ENCODE results near the gene DUS1L.
A peak's percentile ranks its signal among the peaks of the same experiment; 100 is the strongest.

DUS1L gene

DNA sequence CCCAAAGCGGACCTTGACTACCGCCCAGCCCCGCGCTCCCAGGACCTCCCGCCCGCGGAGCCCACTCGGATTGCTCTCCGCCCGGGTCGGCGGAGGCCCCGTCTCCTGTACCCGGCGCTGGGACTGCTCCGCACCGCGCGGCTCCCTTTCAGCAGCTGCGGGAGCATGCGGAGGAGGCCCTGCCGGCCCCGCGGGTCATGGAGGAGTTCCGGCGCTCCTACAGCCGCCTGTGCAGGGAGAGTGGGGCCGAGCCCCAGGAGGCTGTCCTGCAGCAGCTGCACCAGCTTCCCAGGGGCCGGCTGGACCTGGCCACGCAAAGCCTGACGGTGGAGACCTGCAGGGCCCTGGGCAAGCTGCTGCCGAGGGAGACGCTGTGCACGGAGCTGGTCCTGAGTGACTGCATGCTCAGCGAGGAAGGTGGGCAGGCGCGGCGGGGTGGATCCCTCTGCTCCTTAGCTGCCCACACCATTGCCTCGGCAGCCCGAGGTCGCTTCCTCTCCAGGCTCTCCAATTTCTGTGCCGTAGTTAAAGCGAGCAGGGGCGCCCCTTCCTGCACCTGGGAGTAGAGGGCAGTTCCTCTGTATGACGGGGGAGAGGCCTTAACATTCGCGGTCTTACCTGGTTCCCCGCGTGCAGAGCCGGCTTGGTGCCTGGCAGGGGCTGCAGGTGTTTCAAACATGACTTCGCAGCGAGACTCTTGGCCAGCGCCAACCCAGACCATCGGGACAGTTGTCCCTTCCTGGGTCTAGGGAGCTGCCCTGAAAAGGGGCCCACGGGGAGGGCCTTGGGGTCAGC lies 42.0 kb downstream of the DUS1L start:
- no peak for DNase-seq (ENCODE audit: low read depth in 2 of 2)

DNA sequence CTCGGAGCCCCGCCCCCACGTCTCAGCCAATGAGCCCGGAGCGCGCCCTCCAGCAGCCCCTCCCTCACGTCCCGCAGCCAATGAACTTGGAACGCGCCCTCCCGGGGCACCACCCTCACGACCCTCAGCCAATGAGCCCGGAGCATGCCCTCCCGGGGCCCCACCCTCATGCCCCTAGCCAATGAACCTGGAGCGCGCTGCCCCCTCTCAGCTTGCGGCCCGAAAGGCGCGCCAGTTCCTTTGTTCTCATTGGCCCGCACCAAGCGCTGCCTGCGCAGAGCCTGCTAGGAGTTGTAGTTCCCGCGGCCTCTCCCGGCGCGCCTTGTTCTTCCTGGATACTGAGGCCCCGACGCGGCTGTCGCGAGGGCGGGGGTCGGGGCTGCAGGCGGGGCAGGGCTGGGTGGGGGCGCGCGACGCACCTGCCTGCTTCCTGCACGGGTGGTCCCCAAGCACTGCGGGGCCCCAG lies 42.6 kb downstream of the DUS1L start, which contains the start of gene LRRC45:
TSS of gene LRRC45 (plus strand) at position 325 of the 466 bp plus-strand sequence. CDS start 339 bp downstream, outside the sequence.
- peak; percentile 99 for DNase-seq (ENCODE audit: low read depth in 2 of 2)

DNA sequence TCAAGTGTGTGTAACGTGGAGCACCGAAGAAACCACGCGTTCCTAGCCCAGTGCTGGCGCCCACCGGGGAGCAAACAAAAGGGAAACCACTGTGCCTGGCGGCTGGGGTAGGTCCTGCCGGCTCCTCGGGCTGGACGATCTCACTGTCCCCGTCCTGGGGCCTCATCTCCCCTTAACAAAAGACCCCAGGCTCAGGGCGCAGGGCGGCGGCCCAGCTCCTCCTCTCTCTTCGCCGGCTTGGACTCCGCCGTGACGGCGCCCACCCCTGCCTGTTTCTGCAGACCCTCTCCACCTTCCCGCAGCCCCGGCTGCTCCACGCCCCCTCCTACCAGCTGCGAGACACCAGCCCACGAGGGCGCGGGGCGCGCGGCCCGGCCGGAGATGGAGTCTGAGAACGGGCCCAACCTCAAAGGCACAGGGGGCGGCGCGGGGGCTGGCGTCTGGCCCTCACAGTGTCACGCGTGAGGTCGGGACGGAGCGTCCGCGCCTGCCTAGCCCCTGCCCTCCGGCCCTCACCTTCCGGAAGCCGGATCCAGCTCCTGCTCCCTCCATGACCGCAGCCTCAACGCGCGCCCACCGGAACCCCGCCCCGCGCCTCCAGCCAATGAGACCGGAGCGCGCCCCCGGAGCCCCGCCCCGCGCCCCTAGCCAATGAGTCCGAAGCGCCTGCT lies 43.2 kb downstream of the DUS1L start, which contains the start of gene CENPX:
TSS of gene CENPX (minus strand) at position 569 of the 671 bp plus-strand sequence. CDS start at position 552, 17 bp downstream.
- DNase-seq (ENCODE audit: low read depth in 2 of 2) = no peak

DNA sequence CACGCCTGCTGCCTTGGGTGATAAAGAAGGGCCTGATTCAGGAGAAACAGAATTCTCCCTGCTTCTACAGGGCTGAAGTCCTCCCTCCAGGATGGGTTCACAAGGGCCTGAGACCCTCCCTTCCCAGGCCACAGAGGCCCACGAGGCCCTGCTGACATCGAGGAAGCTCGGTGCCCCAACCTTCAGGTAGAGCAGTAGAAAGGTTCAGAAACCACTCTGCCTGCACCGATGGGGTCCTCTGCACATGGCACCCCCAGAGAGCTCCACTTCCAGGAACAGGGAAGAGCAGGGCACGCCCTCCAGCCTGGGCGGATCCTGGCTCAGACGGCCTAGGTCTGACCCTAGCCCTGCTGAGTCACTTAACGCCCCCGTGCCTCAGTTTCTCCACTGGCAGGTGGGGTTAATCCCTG lies 43.7 kb downstream of the DUS1L start:
- no peak for DNase-seq (ENCODE audit: low read depth in 2 of 2)

DNA sequence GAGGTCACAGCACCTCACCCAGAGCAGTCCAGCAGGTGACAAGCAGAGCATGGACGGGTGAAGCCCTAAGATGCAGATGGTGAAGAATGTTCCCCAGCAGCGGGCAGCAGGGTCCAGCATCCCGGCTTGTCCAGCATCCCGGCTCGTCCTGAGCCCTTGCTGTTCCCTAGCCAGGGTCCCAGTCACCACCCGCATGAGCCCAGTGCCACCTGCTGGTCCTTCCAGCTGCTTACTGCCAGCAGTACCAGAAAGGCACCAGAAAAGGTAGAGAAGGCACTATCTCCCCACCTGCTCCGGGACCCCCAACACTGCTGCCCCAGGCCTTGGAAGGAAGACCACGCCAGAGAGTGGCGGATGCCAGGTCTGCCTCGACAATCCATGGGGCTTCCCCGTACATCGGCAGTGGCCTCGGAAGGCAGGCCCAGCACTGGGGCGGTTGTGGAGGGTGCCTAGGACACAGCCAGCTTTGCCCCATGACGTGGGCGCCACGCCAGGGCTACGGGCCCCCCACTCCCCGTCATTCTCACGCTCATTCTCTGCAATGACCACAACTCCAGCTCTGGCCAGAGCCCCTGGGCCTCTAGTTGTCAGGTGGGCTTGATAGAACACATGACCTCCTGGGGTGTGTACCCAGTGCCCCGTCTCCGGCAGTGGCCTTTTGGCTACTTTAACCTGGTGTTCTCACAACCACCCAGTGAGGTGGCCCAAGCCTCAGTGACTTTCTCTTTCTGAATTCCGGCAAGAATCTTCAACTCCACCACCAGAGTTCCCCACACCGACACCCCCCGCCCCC lies 44.3 kb downstream of the DUS1L start:
- DNase-seq (ENCODE audit: low read depth in 2 of 2) = peak in 1 of 2 donors; percentile 35

DNA sequence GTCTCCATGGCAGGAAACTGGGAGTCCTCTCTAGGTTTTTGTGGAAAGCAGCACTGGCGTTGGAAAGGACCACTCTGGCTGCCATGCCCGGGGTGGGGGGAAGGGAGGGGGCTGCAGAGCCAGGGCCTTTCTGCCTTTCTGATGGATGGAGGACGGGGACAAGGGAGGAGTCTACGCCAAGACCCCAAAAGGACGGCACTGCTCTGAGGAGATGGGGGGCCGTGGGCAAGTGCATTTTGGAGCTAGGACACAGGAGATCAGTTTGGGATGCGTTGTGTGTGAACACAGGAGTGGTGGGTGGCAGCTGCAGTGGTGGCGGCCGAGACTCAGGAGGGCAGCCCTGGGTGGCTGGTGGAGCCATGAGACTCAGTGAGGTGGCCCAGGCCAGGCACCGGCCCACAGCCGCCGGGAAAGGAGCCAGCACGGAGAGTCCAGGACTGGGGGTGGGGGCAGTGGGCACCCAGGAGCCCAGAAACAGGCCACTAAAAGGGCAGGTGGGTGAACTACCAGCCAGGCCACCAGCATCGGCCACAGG lies 45.0 kb downstream of the DUS1L start:
- DNase-seq (ENCODE audit: low read depth in 2 of 2) = no peak

DNA sequence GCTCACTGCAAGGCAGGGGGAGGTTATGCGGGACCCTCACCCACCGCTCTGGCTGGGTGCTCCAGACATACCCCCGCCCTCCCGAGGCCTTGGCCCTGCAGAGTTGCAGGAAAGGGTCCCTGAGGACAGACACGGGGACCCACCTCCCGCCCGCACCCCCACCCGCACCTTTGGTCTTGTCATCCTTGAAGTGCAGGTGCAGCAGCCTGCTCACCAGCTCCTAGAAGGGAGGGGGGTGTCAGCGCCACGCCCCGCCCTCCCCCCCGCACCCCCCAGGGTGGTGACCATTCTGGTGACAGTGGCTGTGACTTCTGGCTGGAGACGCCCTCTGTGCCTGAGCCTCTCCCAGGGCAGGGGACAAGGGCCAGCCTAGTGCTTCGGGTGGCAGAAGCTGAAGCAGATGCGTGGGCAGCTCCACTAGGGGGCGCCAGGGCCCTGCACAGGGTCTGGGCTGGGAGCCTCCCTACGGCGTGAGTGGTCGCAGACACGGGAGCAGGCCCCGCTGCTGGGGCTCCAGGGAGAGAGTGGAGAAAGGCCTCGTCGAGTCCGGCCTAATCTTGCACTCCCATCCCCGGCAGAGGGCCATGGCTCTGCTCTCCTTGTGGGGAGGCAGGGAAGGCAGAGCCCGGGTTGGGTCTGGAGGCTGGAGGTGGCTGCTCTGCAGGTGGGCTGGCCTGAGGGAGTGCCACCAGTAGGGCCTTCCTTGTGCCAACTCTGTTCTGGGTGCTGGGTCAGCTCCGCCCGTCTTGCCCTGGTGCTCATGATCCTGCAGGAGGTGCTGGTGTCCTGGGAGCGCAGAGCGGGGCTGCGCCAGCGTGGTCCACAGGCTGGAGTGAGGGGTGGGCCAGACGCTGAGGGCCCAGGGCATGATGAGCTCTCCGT lies 45.7 kb downstream of the DUS1L start:
- DNase-seq (ENCODE audit: low read depth in 2 of 2) = peak in 1 of 2 donors; percentile 50

DNA sequence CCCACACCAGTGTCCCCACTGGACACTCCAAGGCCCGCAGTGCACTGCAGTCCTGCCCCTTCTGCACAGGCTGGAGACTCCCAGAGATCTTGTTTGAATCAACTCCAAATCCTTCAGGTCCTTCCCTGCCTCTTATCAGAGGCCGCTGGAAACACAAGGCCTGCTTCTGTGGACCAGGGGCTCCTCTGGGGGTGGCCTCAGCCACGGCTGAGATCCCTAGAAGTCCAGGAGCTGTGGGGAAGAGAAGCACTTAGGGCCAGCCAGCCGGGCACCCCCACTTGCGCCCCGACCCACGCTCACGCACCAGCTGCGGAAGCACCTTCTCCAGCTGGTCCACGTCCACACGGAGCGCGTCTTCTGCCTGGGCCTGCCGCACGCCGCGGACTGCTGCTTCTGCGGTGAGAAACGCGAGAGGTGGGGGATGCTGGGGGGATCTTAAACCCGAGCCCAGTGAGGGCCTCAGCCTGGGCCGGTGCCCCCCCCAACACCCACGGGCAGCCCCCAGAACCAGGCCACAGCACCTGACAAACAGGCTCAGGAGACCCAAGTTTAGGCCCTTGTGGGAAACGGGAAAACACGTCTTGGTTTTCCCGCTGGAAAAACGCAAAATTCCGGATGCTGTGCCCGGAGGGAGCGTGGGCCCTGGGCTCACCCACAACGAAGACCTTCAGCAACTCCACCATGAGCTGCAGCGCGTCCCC lies 46.5 kb downstream of the DUS1L start:
- no peak for DNase-seq (ENCODE audit: low read depth in 2 of 2)

DNA sequence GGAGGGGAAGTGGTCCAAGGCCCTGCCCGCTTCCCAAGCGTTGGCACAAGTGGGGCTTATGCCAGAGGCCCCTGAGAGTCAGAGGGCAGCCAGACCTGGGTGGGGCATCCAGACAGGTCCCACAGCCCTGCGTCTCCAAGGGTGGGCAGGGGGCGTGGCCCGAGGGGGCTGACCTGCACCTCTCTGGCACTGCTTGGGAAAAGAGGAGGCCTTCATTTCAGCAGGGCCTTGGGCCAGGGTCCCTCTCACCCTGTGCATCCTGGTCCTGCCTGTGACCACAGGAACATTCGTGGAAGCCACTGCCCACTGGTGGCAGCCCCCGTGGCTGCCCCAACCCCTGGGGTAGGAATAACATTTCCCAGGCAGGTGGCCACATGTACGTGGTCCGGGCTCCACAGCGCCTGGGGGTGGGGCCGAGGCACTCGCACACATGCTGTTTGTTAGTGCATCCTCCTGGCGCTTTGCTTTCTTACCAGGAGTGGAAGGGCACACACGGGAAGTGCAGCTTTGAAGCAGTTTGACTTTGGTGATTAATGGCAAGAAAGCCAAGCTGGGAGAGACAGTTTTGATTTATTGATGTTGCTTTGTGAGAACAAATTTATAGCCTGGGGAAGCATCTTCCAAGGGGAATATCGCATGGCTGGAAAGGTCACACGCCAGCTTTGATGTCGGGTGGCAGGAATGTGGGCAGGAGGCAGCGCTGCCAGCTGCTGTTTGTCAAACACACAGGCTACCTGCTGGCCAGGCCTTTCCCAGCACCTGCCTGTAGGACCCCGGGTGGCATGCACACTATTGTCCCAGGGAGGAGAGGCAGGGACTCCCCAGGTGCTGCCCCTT lies 47.2 kb downstream of the DUS1L start:
- DNase-seq (ENCODE audit: low read depth in 2 of 2) = no peak

DNA sequence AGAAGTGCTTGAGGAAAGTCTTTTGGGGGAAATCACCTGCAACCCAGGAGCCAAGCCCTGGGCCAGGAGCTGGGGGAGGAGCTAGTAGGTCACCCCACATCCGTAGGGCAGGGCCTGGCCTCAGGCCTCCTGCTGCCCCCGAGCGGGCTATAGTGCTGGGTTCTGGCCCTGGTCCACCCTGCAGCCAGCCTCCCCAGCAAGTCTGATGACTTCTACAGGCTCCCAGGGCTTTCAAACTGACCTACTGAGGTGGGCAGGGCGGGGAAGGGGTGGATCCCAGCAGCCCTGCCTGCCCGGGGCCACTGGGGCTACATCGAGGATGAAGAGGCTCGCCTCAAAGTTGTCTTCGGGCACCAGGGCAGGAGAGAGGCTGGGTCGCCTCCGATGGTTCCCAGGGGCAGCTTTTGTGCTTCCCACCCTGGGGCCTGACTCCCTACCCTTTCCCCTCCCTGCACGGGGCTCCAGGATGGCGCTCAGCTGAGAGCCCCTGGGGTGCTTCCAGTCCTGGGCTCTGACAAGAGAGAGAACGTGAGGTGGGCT lies 47.9 kb downstream of the DUS1L start:
- DNase-seq (ENCODE audit: low read depth in 2 of 2) = no peak

DNA sequence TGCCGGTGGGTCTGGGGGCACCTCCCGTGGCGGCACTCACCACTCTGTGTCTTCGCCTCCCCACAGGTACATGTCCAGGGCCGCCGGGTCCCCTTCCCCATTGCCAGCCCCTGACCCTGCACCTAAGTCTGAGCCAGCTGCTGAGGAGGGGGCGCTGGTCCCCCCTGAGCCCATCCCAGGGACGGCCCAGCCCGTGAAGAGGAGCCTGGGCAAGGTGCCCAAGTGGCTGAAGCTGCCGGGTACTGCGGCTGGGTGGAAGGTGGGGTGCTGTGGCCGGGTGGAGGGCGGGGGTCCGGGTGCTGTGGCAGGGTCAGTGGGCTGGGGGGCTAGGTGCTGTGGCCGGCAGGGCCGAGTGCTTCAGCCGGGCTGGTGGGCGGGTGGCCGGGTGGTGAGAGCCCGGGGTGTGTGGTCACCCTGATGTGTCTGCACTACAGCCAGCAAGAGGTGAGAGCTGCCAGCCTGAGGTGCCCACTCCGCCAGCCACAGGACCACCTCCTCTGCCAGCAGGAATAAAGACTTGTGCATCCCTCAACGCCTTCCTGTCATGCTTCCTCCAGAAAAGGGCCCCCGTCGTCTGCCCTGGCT lies 48.6 kb downstream of the DUS1L start:
- no peak for DNase-seq (ENCODE audit: low read depth in 2 of 2)

DNA sequence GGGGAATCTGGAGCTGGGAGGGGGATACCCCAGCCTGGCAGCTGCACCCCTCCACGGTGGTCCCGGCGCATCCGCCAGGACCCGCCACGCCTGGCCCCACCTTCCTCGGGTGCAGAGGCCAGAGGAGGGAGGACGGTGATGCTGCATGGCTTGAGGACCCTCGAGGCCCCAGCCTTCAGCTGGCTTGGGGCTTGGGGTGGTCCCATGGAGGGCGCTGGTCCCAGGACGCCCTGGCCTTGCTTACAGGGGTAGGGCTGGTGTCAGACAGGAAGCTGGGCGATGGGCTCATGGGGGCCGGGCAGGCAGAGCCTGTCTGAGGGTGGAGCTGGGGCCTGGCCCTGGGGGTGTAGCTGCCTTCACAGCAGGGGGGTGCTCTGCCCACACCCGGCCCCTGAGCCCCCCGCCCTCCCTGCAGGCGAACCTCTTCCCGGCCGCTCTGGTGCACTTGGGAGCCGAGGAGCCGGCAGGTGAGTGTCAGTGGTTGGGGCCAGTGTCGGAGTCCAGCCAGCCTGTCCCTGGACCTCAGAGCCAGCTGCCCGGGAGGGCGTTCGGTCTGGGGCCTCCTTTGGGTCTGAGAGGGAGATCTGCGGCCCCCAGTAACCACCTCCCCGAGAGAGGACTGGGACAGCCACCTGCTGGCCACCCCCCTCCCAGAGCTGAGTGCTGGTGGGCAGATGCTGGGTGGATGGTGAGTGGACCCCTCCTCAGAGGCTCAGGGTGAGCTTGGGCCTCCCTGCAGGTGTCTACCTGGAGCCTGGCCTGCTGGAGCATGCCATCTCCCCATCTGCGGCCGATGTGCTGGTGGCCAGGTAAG lies 49.3 kb downstream of the DUS1L start:
- DNase-seq (ENCODE audit: low read depth in 2 of 2) = no peak

DNA sequence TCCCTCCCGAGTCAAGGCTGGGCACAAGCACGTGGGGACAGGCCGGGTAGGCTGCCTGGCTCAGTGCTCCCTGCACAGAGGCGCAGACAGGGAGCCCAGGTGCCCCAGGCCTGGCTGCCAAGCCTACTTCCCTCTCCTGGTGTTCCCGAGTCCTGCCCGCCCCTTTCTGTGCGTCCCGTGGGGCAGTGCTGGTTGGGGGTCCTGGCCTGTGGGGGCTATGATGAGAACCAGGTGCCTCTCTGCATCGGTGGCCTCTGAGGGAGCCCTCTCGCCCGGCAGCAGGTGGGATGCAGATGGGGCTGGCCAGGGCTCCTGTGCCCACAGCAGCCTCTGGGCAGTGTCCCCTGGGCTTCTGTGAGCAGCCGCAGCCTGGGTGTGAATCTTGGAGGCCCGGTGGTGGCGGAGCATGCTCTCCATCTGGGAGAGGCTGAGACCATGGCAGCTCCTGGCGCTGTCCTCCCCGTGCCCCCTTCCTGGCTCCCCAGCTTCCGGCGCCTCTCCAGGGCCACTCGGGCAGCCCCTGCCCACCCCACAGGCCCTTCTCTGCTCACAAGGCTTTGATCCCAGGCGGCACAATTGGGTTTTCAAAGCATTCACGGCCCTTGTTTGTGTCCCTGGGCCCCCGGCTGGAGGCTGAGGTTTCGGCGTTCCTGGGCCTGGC lies 50.2 kb downstream of the DUS1L start:
- no peak for DNase-seq (ENCODE audit: low read depth in 2 of 2)

DNA sequence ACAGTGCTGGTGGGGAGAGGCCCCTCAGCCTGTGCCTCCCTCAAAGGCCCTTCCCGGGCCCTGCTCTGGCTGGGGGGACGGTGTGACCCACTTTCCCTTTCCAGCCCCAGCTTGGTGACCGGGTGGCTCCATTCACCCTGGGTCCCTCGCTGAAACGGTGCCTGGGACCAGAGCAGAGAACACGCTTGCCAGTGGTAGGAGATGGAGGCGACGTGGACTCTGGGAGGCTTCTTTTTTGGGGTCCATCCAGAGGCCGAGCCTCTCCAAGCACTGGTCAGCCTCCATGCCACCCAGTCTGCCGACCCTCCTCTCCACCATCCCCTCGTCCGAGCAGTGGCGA lies 50.7 kb downstream of the DUS1L start:
- no peak for DNase-seq (ENCODE audit: low read depth in 2 of 2)

DNA sequence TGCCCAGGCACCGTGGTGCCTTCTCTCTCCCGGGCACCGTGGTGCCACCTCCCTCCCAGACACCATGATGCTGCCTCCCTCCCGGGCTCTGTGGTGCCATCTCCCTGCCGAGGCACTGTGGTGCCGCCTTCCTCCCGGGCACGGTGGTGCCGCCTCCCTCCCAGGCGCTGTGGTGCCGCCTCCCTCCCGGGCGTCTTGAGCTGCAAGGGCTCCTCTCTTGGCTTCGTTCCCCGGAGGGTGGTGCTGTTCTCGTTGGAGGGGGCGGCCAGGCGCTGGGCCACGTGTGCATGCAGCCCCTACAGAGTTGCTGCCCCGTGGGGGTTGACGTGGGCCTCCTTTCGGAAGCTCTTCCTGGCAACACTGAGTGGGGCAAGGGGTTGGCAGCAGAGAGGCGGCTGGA lies 51.2 kb downstream of the DUS1L start:
- no peak for DNase-seq (ENCODE audit: low read depth in 2 of 2)

DNA sequence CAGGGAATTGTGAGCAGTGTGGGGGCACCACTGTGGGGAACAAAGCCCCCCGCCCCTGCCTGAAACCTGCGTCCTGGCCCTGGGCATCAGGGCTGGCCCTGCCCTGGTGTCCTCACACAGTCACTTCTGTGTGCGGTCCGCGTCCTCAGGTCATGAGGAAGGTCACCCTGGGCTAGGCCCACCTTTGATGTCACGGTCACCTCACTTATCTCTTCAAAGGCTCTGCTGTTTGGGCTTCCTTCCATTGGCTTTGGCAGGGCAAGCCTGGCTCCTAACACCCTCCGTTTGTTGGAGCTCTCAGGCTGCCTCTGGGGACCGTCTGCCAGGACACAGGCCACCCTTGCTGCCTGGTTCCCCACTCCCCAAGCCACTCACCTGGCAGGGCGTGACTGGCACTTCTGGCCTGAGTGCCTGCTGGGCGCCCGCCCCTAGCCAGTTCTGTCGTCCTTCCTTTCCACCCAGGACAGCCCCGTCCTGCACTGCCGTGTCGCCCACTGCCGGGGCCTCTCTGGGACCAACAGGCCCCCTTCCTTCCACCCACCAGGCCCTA lies 51.8 kb downstream of the DUS1L start:
- no peak for DNase-seq (ENCODE audit: low read depth in 2 of 2)

DNA sequence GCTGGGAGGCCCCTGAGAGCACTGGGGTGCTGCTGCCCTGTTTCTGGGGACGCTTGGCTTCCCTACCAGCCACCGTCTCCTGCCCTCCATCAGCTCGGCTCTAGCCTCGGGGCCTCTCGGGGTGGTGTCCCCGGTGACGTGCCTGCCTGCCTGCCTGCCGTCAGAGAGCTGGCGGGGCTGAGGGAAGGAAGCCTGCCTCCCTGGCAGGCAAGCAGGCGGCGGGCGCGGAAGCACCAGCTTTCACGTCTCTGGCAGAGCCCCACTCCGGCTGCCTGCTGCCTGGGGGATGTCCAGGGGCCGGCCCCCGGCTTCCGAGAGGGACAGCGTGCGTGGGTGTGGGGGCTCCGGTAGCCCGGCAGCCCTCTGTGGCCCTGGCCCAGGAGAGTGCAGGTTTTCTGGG lies 52.3 kb downstream of the DUS1L start:
- DNase-seq (ENCODE audit: low read depth in 2 of 2) = no peak
